HS-5 (cell line): ENCODE measurements around the gene APBA2.

ENCODE experiments used
- DNase-seq: peaks from one replicate; pipeline ENCODE4 v3.0.0-alpha.2; 2012; ENCODE audit warnings: low read depth

APBA2 gene

GRCh38 chr15:29133791-29134190 is 248.0 kb downstream of the APBA2 start:
- DNase-seq: no peak

DNA sequence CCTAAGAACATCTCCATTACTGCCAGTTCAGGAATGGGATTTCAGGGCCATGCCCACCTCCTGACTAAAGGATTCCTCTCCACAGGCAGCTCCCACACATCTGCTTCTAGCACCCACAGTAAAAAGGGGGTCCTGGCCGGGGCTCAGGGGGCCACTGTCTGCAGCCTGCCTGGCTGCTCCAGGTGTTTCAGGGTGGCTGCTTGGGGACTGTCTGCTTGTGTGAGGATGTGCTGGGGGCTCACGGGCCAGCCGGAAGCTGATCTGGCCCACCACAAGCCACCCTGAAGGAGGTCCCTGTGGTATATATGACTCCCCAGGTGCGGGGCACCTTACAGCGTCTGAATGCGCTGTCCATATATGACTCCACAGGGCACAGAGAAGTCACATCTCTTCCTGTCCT is 248.5 kb downstream of the APBA2 start:
- no peak for DNase-seq

GRCh38 chr15:29134641-29135308 is 249.0 kb downstream of the APBA2 start:
- DNase-seq: no peak

- no peak for DNase-seq
These were observed 249.5 kb downstream of the APBA2 start for GRCh38 chr15:29135309-29135657.

GRCh38 chr15:29135702-29136646 is 250.2 kb downstream of the APBA2 start:
- no peak for DNase-seq

DNA sequence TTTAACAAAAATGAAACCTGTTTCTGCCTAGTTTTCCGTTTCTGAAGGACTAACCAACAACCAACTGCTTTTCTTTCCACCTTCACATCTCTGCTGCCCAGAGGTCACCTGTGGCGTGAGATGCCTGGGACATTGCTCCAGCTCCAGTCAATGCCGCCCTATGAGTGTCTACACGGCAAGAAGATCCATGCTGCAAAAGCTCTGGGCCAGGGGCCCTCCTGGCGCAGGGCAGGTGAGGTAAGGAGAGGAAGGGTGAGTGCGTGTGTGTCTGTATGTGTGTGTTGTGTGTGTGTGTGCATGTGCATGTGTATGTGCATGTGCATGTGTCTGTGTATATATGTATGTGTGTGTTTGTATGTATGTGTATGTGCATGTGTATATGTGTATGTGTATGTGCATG is 252.5 kb downstream of the APBA2 start:
- DNase-seq: no peak

DNA sequence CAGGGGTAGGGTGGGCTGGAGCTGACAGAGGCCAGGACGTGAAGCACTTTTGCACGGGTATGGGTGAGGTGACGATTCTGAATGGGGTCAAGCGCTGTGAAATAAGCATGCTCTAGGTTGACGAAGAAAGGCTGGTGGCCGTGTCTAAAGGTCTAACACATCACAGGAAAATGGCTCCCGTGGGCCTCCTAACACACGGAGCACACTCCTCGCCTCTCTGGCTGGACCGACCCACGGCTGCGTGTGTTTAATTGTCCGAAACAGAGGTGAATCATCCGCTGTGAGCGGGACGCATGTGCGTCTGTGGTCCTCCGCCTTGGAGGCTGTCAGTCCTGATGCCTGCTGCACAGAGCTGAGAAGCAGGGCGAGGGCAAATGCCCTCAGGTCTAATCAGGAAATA is 253.3 kb downstream of the APBA2 start:
- DNase-seq: no peak

DNA sequence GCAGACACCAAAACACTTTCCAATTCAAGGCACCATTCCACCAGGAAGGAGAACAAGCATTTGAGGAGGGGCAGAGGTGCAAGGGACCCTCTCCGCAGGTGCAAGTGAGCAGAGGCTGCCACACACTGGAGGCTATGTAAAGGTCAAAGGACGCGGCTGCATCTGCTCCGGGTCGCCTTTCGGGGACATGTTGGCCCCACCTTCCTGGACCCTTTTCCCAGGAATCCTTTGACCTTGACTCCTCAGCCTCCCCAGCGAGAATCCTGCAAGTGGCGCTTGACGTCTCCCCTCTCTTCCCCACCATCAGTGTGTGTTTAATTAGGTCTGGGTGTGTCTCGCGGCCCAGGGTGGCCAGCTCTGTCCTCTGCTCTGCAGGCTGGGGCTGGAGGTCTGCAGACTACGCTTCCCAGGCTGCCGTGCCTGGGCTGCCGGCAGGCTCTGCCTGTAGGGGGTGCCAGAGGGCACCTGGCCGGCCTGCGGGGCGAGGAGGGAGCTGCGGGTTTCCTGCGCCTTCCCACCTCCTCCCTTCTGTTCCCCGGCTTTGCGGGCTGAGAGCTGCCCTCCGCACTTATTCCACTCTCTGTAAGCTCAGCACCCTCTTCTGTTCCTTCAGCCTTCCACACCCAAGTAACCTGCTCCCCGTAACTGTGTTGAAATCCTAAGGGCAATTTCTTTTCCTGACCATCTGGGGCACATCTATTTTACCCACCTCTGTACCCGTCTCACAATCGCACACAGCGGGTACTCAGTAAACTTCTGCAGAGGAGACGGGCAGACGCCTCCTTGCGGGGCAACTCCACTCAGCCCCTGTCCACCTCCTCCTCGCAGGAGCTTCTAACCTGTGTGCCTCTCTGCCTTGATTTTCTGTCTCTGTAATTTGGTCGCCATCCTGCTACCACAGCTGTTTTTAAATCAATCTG is 254.0 kb downstream of the APBA2 start:
- DNase-seq: no peak

GRCh38 chr15:29140475-29141307 is 254.9 kb downstream of the APBA2 start:
- DNase-seq: no peak

- no peak for DNase-seq
These were observed 255.7 kb downstream of the APBA2 start for GRCh38 chr15:29141308-29142128.

DNA sequence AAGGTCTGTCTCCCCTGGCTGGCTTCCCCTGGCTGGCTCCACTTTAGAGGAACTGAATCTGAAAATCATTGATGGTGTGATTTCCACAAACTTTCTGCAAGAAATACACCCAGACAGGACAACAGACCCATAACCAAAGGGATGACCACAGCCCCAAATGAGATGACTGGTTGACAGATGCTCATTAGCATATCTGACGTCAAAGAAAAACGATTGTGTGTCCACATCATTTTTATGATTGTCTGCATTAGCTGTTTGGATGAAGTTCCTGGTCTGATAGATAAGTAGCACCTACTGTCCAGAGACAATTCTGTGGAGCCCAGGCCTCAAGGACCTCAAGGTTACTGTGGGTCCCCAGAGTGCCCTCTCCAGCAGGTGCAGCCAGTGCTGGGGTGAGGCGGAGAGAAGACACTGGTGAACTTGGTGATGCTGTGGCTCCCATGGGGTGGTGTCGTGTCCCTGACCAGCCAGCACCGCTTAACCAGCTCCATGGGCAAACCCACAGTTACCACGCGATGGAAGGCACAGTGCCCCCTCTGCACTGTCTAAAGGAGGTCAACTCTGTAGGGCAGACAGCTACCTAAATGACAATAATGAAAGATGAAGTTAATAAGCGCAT is 256.5 kb downstream of the APBA2 start:
- DNase-seq: no peak

GRCh38 chr15:29143293-29143692 is 257.5 kb downstream of the APBA2 start:
- no peak for DNase-seq

DNA sequence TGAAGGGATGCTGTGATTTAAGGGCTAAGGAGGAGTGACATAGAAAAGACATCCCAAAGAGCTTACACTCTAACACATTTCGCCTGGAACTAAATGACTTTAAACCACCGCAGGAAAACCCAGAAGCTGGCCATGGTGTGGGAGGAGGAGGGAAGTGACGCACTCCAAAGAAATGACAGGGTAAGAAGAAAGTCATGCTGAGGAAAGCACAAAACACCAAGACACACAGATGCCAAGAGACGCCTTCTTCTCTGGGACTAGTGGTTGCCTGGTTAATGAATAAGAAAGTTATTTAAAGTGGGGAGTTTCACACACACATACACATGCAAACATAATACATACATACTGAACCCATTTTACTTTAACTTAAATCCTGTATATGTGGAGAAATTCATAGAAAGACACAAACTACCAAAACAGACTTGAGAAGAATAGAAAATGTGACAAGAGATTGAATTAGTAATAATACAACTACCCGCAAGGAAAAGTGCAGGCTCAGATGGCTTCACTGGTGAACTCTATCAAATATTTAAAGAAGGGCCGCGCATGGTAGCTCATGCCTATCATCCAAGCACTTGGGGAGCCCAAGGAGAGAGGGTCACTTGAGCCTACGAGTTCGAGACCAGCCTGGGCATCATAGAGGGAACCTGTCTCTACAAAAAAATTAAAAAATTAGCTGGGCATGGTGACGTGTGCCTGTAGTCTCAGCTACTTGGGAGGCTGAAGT is 258.3 kb downstream of the APBA2 start:
- peak; percentile 24 for DNase-seq

DNA sequence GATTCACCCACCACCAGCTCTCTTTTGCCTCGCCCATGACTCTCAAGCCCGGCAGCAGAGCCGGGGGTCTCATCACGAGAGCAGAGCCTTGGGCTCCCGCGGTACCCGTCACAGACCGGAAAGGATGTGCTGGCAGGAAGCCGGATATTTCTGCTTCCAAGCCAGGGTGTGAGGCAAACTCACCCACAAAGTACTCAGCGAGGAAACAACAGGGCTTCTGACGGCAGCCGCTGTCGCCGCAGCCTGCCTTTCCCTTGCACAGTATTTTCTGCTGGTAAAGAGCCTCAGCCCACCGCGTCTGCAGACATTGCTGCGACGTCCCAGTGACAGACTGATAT is 263.9 kb downstream of the APBA2 start:
- DNase-seq: no peak

DNA sequence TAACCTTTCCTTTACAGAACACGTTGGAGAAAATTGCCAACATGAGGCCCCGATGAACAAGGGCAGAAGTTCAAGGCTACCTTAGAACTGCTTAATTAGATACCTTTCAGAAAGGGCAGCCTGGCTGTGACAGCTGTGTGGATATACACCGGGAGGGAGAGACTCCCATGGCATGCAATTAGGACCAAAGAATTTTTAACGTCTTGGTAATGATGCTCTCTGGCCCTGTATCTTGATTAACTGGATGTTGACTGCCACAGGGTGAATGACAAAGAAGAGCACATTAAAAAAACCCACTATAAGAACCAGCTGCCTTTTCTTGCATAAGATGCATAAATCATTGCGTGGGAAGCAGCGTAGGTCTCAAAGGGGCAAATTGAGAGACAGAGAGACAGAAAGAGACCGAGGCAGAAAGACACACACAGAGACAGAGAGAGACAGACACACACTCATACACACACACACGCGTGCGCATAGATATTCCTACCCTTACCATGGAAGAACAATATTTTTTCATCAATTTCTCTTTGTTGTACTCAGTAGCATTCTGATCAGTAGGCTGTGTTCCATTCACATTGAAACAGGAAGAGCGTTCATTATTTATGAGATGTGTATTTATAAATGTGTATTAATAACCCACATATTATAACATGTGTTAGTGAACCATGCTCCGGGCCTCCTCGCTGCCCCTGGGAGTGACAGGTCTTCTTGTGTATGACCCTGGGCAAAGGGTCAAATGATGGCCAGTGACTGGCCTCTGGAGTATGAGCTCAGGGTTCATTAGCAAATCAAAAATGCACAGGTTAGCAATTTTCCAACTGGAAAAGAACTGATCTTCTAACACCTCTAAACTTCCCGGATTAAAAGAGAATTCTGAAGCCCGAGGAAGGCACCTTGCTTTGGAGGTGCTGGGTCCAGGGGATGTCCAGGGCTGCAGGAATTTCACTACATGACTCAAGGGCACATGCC is 265.0 kb downstream of the APBA2 start:
- no peak for DNase-seq

GRCh38 chr15:29151484-29151857 is 265.7 kb downstream of the APBA2 start:
- no peak for DNase-seq

GRCh38 chr15:29156521-29156920 is 270.7 kb downstream of the APBA2 start:
- no peak for DNase-seq

DNA sequence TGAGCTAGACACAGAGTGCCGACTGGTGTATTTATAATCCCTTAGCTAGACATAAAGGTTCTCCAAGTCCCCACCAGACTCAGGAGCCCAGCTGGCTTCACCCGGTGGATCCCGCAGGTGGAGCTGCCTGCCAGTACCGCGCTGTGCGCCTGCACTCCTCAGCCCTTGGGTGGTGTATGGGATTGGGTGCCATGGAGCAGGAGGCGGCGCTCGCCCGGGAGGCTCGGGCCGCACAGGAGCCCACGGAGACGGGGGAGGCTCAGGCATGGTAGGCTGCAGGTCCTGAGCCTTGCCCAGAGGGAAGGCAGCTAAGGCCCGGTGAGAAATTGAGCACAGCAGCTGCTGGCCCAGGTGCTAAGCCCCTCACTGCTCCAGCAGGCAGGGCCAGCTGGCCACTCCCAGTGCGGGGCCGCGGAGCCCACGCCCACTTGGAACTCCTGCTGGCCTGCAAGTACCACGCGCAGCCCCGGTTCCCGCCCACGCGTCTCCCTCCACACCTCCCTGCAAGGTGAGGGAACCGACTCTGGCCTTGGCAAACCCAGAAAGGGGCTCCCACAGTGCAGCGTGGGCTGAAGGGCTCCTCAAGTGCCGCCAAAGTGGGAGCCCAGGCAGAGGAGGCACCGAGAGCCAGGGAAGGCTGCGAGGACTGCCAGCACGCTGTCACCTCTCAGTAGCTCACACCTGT is 274.1 kb downstream of the APBA2 start:
- DNase-seq: no peak
